Measurements from ENCODE around the gene FAF1.

DNA sequence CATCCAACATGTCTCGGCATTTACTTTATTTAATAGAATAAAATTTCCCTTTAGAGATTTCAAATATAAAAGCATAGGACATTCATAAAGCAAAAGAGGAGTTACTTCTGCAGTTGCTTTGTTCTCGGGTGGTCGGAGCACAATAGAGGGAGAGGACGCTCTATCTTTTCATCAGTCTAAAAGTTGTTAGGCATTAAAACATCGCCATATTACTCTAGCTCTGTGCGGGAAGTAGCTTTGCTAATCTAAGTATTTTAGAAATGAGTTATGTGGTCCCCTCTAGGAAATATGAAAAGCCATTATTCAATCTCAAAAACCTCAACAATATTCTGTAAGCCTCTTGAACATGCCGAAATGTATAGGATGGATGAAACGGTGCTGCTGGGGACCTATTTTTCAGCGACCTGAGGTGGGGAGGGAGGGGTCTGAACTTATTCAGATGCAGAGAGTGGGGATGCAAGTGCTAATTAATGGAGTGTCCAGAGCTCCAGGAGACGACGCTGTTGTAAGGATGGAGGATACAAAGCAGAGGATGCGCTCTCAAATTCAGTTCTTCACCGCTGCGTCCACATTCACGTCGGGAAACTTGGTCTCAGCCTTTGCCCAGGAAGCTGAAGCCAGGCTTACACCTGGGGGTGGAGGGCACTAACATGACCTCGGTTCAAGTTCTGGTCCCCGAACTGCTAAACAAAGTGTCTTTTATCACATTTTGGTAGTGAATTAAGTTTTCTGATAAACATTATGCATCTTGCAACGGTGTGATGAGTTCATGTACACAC lies 16.2 kb upstream of the FAF1 start:
- TF ChIP-seq CTCF (IDR thresholded peaks at IDR 0.05; ENCODE audit: low read depth, low read length), result no peak
- no peak for TF ChIP-seq POLR2A (IDR thresholded peaks at IDR 0.05; ENCODE audit: extremely low read depth, insufficient read length)
